Sigmoid colon (tissue), 7 donors: Measurements from ENCODE around the gene GDPD5. TPM values are rescaled to one million over a fixed set of nuclear protein-coding genes. Genes with fewer than 3 reads are reported as not detected.

Source experiments
- DNase-seq: peaks from one replicate; pipeline ENCODE4 v3.0.0-alpha.2; 2019
- H3K27ac ChIP-seq, 4 donors: fragments of 200-600 bp; sonication (generic); one replicate each; pipeline ENCODE4 v1.5.1; 2016 to 2019; ENCODE audit warnings: mild to moderate bottlenecking in 1 of 4
- H3K27me3 ChIP-seq, 3 donors: fragments of 200-600 bp; sonication (generic); one replicate each; pipeline ENCODE4 v1.5.1; 2019; ENCODE audit warnings: mild to moderate bottlenecking in 1 of 3
- H3K36me3 ChIP-seq, 4 donors: fragments of 200-600 bp; sonication (generic); one replicate each; pipeline ENCODE4 v1.5.1; 2016 to 2019
- H3K4me1 ChIP-seq, 4 donors: fragments of 200-600 bp; sonication (generic); one replicate each; pipeline ENCODE4 v1.5.1; 2017 to 2019
- H3K4me3 ChIP-seq, 4 donors: fragments of 200-600 bp; sonication (generic); one replicate each; pipeline ENCODE4 v1.5.1; 2017 to 2019; ENCODE audit warnings: mild to moderate bottlenecking in 2 of 4, moderate library complexity in 1 of 4
- H3K9me3 ChIP-seq, 4 donors: fragments of 200-600 bp in 3 of 4; sonication (generic) in 3 of 4; one replicate each; pipeline versions ENCODE4 v1.5.1 to v1.6.1; 2013 to 2019
- CTCF ChIP-seq, 4 experiments: fragments of 450-650 bp in 3 of 4; fragments of 200-600 bp in 1 of 4; IDR thresholded peaks; one replicate each; pipeline ENCODE4 v1.5.1; 2016 to 2019; ENCODE audit warnings: antibody characterized with exemption in 4 of 4, mild to moderate bottlenecking in 3 of 4, moderate library complexity in 2 of 4
- EP300 ChIP-seq, 4 donors: sonication (generic); formaldehyde crosslinking; IDR thresholded peaks; one replicate each; pipeline ENCODE4 v1.6.1; 2017; ENCODE audit warnings: antibody characterized with exemption in 4 of 4
- POLR2A ChIP-seq, 2 donors: fragments of 450-650 bp; IDR thresholded peaks; one replicate each; pipeline ENCODE4 v1.6.1; 2016; ENCODE audit warnings: antibody characterized with exemption in 2 of 2, mild to moderate bottlenecking in 2 of 2, moderate library complexity in 2 of 2
- POLR2AphosphoS5 ChIP-seq, 4 donors: sonication (generic); formaldehyde crosslinking; IDR thresholded peaks; one replicate each; pipeline ENCODE4 v1.6.1; 2017; ENCODE audit warnings: antibody characterized with exemption in 4 of 4
- WGBS, 2 donors: extraction: QIAGEN DNeasy Blood & Tissue Kit; methylation state at CpG; one replicate each; pipeline ENCODE4 v1.1.7; 2013; 5-methylcytosine and 5-hydroxymethylcytosine counted together
- intact Hi-C: fragments of 100-400 bp; cut with DNase I; formaldehyde crosslinking; loops from one replicate; pipeline ENCODE4 v1.15.1; 2023
- polyA plus RNA-seq, 3 donors: library from polyadenylated mRNA; stranded (reverse); fragments of 200-250 nt; gene quantifications; one replicate each; pipeline ENCODE4 v1.2.3, GENCODE V29; 2013
- total RNA-seq, 4 donors: library from RNA; depleted of rRNA; stranded (reverse); fragments of >200 nt; gene quantifications; one replicate each; pipeline ENCODE4 v1.1.0, GENCODE V29; 2016
- donor health status: healthy with polysubstance abuse.
- donor health status: Bipolar disorder and iron deficiency.
- donor health status: healthy.

GDPD5 gene
- total and polyA plus RNA-seq, 7 donors, result 2.4 to 8.1 (median 5.8) TPM; not detected in 1

- intact Hi-C loops, result loop anchor here (10.0 kb wide), 1 partner anchor 252 kb away; no protein-coding TSS in a partner anchor
- TF ChIP-seq EP300 (IDR thresholded peaks at IDR 0.05) (no peak), POLR2A (IDR thresholded peaks at IDR 0.05) (no peak), CTCF (IDR thresholded peaks at IDR 0.05) (no peak), POLR2AphosphoS5 (IDR thresholded peaks at IDR 0.05) (no peak)
- no peak overlapping the region for H3K27ac ChIP-seq
- H3K36me3 ChIP-seq, result no peaks in the 10 kb centered on the region
- no peaks in the 10 kb centered on the region for H3K27me3 ChIP-seq
- WGBS, 2 donors, result 65 to 81% methylated on average over 13 of the region's 13 CpGs
- H3K9me3 ChIP-seq, result no peaks in the 10 kb centered on the region
- H3K4me1 ChIP-seq, result no peaks in the 10 kb centered on the region
- H3K4me3 ChIP-seq, result no peak overlapping the region
- no peak for DNase-seq
These were observed 11.3 kb upstream of the GDPD5 start for GRCh38 chr11:75536786-75537641.

GRCh38 chr11:75535071-75535470 lies 9.3 kb upstream of the GDPD5 start:
- intact Hi-C loops, result loop anchor here (10.0 kb wide), 1 partner anchor 250 kb away; no protein-coding TSS in a partner anchor
- no peak for DNase-seq
- TF ChIP-seq CTCF (IDR thresholded peaks at IDR 0.05) (no peak), POLR2AphosphoS5 (IDR thresholded peaks at IDR 0.05) (no peak), POLR2A (IDR thresholded peaks at IDR 0.05) (no peak), EP300 (IDR thresholded peaks at IDR 0.05) (no peak)
- Histone ChIP-seq H3K4me3 (no peak overlapping the region), H3K9me3 (no peaks in the 10 kb centered on the region), H3K27ac (no peak overlapping the region), H3K27me3 (no peaks in the 10 kb centered on the region), H3K36me3 (no peaks in the 10 kb centered on the region), H3K4me1 (no peaks in the 10 kb centered on the region)
- WGBS, 2 donors, result 53 to 78% methylated on average over 1 of the region's 1 CpG

GRCh38 chr11:75534259-75535069 lies 8.7 kb upstream of the GDPD5 start:
- Histone ChIP-seq H3K36me3 (no peaks in the 10 kb centered on the region), H3K9me3 (no peaks in the 10 kb centered on the region), H3K27ac (no peak overlapping the region), H3K4me3 (no peak overlapping the region), H3K4me1 (no peaks in the 10 kb centered on the region), H3K27me3 (no peaks in the 10 kb centered on the region)
- DNase-seq, result no peak
- 21 to 42% methylated on average over 15 of the region's 15 CpGs for WGBS, 2 donors
- intact Hi-C loops, result loop anchor here (10.0 kb wide), 1 partner anchor 250 kb away; no protein-coding TSS in a partner anchor
- TF ChIP-seq POLR2A (IDR thresholded peaks at IDR 0.05) (no peak), POLR2AphosphoS5 (IDR thresholded peaks at IDR 0.05) (no peak), CTCF (IDR thresholded peaks at IDR 0.05) (no peak), EP300 (IDR thresholded peaks at IDR 0.05) (no peak)

- Histone ChIP-seq H3K27me3 (no peaks in the 10 kb centered on the region), H3K27ac (no peak overlapping the region), H3K9me3 (no peaks in the 10 kb centered on the region), H3K4me3 (no peak overlapping the region), H3K4me1 (no peaks in the 10 kb centered on the region), H3K36me3 (no peaks in the 10 kb centered on the region)
- WGBS, 2 donors, result 23 to 77% methylated on average over 1 of the region's 1 CpG
- intact Hi-C loops, result loop anchor here (2.0 to 10.0 kb wide), 2 partner anchors 145 to 249 kb away; no protein-coding TSS in a partner anchor
- TF ChIP-seq EP300 (IDR thresholded peaks at IDR 0.05) (no peak), CTCF (IDR thresholded peaks at IDR 0.05) (no peak), POLR2AphosphoS5 (IDR thresholded peaks at IDR 0.05) (no peak), POLR2A (IDR thresholded peaks at IDR 0.05) (no peak)
- DNase-seq, result no peak
These were observed 8.1 kb upstream of the GDPD5 start for GRCh38 chr11:75533896-75534258.
